HEK293 (cell line): ENCODE measurements around the gene AVP.

Experiments
- CTCF ChIA-PET: fragments of 350-600 bp; formaldehyde crosslinking; extraction: SDS; loops from one replicate; lab custom pipeline; 2021; ENCODE audit warnings: antibody characterized with exemption; lab: Yijun Ruan, JAX
- POLR2A ChIA-PET: fragments of 300-600 bp; formaldehyde crosslinking; extraction: SDS; loops from one replicate; lab custom pipeline; 2020; ENCODE audit warnings: antibody characterized with exemption, inconsistent platforms; lab: Yijun Ruan, JAX
- H3K27ac ChIP-seq: fragments of 200-500 bp; sonication (Bioruptor generic); 2 replicates; pipeline ENCODE4 v1.5.1; 2014; ENCODE audit warnings: low read depth, low read length, control low read depth, inconsistent platforms; ENCODE audit errors: extremely low read depth
- H3K36me3 ChIP-seq, 2 experiments: fragments of 200-500 bp in 1 of 2; sonication (Bioruptor generic) in 1 of 2; 1 replicate in 1 of 2; 2 replicates in 1 of 2; pipeline ENCODE4 v1.5.1; 2014 to 2017; ENCODE audit warnings: inconsistent platforms in 2 of 2, low read length in 2 of 2; ENCODE audit not compliant: control insufficient read depth in 2 of 2, insufficient read depth in 1 of 2
- H3K4me1 ChIP-seq: fragments of 200-500 bp; sonication (Bioruptor generic); 2 replicates; pipeline ENCODE4 v1.5.1; 2014; ENCODE audit warnings: mild to moderate bottlenecking, low read length, inconsistent platforms; ENCODE audit not compliant: control insufficient read depth, insufficient read depth
- H3K4me3 ChIP-seq: 2 replicates; pipeline ENCODE4 v1.5.1; 2011; ENCODE audit warnings: low read depth, mild to moderate bottlenecking, control low read depth, low read length, moderate library complexity
- H3K9me3 ChIP-seq: fragments of 200-500 bp; sonication (Bioruptor generic); 2 replicates; pipeline ENCODE4 v1.5.1; 2014; ENCODE audit warnings: low read depth, low read length, inconsistent platforms; ENCODE audit not compliant: control insufficient read depth, insufficient read depth
- PRDM1 ChIP-seq: fragments of 450-650 bp; formaldehyde crosslinking; IDR thresholded peaks from 2 replicates; pipeline ENCODE4; 2016; ENCODE audit warnings: missing biosample characterization, missing genetic modification characterization
- ZEB2 ChIP-seq: fragments of 450-650 bp; formaldehyde crosslinking; IDR thresholded peaks from 2 replicates; pipeline ENCODE4 v1.5.1; 2016; ENCODE audit warnings: missing biosample characterization, missing genetic modification characterization
- ZNF132 ChIP-seq: fragments of 450-650 bp; formaldehyde crosslinking; IDR thresholded peaks from 2 replicates; pipeline ENCODE4 v1.5.1; 2017; ENCODE audit warnings: missing biosample characterization, missing genetic modification characterization, borderline replicate concordance
- ZNF146 ChIP-seq: fragments of 450-650 bp; formaldehyde crosslinking; IDR thresholded peaks from 2 replicates; pipeline ENCODE4 v1.5.1; 2016; ENCODE audit warnings: missing biosample characterization, missing genetic modification characterization
- ZNF184 ChIP-seq: fragments of 450-650 bp; IDR thresholded peaks from 2 replicates; pipeline ENCODE4 v1.5.1; 2018; ENCODE audit warnings: missing biosample characterization, mild to moderate bottlenecking, missing genetic modification characterization
- ZNF366 ChIP-seq: fragments of 450-650 bp; formaldehyde crosslinking; conservative IDR thresholded peaks from 2 replicates; pipeline ENCODE4 v1.5.1; 2016; ENCODE audit warnings: missing biosample characterization, missing genetic modification characterization
- ZNF391 ChIP-seq: fragments of 450-650 bp; formaldehyde crosslinking; IDR thresholded peaks from 2 replicates; pipeline ENCODE4 v1.5.1; 2016; ENCODE audit warnings: low read depth, missing biosample characterization, missing genetic modification characterization, borderline replicate concordance
- ZNF548 ChIP-seq: fragments of 450-650 bp; formaldehyde crosslinking; IDR thresholded peaks from 2 replicates; pipeline ENCODE4 v1.5.1; 2016; ENCODE audit warnings: missing biosample characterization, missing genetic modification characterization
- ZNF555 ChIP-seq: fragments of 450-650 bp; formaldehyde crosslinking; conservative IDR thresholded peaks from 2 replicates; pipeline ENCODE4 v1.5.1; 2017; ENCODE audit warnings: missing biosample characterization, mild to moderate bottlenecking, missing genetic modification characterization, inconsistent platforms
- ZSCAN16 ChIP-seq: fragments of 450-650 bp; formaldehyde crosslinking; IDR thresholded peaks from 2 replicates; pipeline ENCODE4 v1.5.1; 2016; ENCODE audit warnings: missing biosample characterization, missing genetic modification characterization
- TF ChIP-seq, protein P1 (sequence below): fragments of 450-650 bp; formaldehyde crosslinking; IDR thresholded peaks from 2 replicates; pipeline ENCODE4 v1.5.1; 2016; ENCODE audit warnings: missing biosample characterization, missing genetic modification characterization
- TF ChIP-seq, protein P2 (sequence below): fragments of 450-650 bp; formaldehyde crosslinking; IDR thresholded peaks from 2 replicates; pipeline ENCODE4 v1.5.1; 2017; ENCODE audit warnings: missing biosample characterization, missing genetic modification characterization
- TF ChIP-seq, protein P3 (sequence below): fragments of 450-650 bp; formaldehyde crosslinking; IDR thresholded peaks from 2 replicates; pipeline ENCODE4 v1.5.1; 2016; ENCODE audit warnings: missing biosample characterization, missing genetic modification characterization, low read depth
- TF ChIP-seq, protein P4 (sequence below): fragments of 450-650 bp; formaldehyde crosslinking; IDR thresholded peaks from 2 replicates; pipeline ENCODE4 v1.5.0; 2017; ENCODE audit warnings: missing biosample characterization, missing genetic modification characterization, borderline replicate concordance
- TF ChIP-seq, protein P5 (sequence below): fragments of 450-650 bp; formaldehyde crosslinking; IDR thresholded peaks from 2 replicates; pipeline ENCODE4 v1.5.1; 2016; ENCODE audit warnings: missing biosample characterization, missing genetic modification characterization

The AVP gene

DNA sequence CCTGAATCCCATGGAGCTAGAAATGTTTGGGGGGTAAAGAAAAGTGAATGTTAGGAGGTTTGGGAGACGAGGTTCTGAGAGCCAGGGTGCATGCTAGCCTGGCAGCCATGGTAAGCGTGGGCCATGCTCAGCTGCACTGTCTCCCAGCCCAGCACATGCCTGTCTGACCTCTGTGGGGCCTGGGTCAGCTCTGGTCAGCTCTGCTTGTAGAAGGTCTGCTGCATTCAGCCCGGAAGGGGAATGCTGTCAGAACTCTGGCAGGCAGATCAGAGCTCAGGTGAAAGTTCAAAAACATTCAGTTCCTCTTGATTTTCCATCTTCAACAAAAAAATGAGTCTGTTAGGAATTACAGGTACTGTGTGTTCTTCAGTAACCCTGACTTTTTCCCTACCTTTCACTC lies 46.9 kb downstream of the AVP start:
- peaks cover 12% of the 10 kb centered on the region for H3K4me1 ChIP-seq
- ChIA-PET POLR2A (no interaction called here), CTCF (interaction anchor here (0.6 kb wide), 1 partner anchor 1742 kb away, joined by 3 read pairs; no protein-coding TSS in a partner anchor)
- no peak overlapping the region for H3K4me3 ChIP-seq
- H3K9me3 ChIP-seq: no peaks in the 10 kb centered on the region
- H3K36me3 ChIP-seq: peaks cover 31 to 74% of the 10 kb centered on the region in 2 experiments
- no peak overlapping the region for H3K27ac ChIP-seq
- no peak for TF ChIP-seq ZNF555
- TF ChIP-seq, protein P1, sequence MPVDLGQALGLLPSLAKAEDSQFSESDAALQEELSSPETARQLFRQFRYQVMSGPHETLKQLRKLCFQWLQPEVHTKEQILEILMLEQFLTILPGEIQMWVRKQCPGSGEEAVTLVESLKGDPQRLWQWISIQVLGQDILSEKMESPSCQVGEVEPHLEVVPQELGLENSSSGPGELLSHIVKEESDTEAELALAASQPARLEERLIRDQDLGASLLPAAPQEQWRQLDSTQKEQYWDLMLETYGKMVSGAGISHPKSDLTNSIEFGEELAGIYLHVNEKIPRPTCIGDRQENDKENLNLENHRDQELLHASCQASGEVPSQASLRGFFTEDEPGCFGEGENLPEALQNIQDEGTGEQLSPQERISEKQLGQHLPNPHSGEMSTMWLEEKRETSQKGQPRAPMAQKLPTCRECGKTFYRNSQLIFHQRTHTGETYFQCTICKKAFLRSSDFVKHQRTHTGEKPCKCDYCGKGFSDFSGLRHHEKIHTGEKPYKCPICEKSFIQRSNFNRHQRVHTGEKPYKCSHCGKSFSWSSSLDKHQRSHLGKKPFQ: no peak
- no peak for TF ChIP-seq ZNF366 (tag by site-specific recombination)
- TF ChIP-seq PRDM1: peak; percentile 20; the same call in 1 of the 2 replicates
- TF ChIP-seq, protein P2, sequence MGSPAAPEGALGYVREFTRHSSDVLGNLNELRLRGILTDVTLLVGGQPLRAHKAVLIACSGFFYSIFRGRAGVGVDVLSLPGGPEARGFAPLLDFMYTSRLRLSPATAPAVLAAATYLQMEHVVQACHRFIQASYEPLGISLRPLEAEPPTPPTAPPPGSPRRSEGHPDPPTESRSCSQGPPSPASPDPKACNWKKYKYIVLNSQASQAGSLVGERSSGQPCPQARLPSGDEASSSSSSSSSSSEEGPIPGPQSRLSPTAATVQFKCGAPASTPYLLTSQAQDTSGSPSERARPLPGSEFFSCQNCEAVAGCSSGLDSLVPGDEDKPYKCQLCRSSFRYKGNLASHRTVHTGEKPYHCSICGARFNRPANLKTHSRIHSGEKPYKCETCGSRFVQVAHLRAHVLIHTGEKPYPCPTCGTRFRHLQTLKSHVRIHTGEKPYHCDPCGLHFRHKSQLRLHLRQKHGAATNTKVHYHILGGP (tag by site-specific recombination): no peak
- TF ChIP-seq, all 188 proteins: peak for 1

DNA sequence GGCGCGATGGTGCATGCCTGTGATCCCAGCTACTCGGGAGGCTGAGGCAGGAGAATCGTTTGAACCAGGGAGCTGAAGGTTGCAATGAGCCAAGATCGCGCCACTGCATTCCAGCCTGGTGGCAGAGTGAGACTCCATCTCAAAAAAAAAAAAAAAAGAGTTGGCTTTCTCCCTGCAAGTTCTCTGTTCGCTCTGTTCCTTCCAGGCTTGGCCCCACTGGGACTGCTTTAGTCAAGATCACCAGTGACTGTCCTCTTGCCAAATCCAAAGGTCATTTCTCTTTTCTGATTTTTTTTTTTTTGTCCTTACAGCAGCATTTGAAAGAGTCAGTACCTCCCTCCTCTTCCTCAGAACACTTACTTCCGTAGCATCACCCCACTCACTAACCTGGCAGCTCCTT lies 51.9 kb downstream of the AVP start:
- Histone ChIP-seq H3K4me3 (no peak overlapping the region), H3K36me3 (peaks cover 45 to 83% of the 10 kb centered on the region in 2 experiments), H3K9me3 (no peaks in the 10 kb centered on the region), H3K4me1 (no peaks in the 10 kb centered on the region), H3K27ac (no peak overlapping the region)
- TF ChIP-seq ZNF391 (tag by site-specific recombination): no peak
- no peak for TF ChIP-seq ZNF184 (tag by site-specific recombination)
- no peak for TF ChIP-seq ZNF555
- TF ChIP-seq, protein P3, sequence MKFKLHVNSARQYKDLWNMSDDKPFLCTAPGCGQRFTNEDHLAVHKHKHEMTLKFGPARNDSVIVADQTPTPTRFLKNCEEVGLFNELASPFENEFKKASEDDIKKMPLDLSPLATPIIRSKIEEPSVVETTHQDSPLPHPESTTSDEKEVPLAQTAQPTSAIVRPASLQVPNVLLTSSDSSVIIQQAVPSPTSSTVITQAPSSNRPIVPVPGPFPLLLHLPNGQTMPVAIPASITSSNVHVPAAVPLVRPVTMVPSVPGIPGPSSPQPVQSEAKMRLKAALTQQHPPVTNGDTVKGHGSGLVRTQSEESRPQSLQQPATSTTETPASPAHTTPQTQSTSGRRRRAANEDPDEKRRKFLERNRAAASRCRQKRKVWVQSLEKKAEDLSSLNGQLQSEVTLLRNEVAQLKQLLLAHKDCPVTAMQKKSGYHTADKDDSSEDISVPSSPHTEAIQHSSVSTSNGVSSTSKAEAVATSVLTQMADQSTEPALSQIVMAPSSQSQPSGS (tag by site-specific recombination): no peak
- TF ChIP-seq ZEB2 (tag by site-specific recombination): no peak
- no peak for TF ChIP-seq ZNF146 (tag by site-specific recombination)
- TF ChIP-seq, protein P4, sequence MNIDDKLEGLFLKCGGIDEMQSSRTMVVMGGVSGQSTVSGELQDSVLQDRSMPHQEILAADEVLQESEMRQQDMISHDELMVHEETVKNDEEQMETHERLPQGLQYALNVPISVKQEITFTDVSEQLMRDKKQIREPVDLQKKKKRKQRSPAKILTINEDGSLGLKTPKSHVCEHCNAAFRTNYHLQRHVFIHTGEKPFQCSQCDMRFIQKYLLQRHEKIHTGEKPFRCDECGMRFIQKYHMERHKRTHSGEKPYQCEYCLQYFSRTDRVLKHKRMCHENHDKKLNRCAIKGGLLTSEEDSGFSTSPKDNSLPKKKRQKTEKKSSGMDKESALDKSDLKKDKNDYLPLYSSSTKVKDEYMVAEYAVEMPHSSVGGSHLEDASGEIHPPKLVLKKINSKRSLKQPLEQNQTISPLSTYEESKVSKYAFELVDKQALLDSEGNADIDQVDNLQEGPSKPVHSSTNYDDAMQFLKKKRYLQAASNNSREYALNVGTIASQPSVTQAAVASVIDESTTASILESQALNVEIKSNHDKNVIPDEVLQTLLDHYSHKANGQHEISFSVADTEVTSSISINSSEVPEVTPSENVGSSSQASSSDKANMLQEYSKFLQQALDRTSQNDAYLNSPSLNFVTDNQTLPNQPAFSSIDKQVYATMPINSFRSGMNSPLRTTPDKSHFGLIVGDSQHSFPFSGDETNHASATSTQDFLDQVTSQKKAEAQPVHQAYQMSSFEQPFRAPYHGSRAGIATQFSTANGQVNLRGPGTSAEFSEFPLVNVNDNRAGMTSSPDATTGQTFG (tag by site-specific recombination): no peak
- TF ChIP-seq ZNF132 (tag by site-specific recombination): no peak
- TF ChIP-seq, protein P5, sequence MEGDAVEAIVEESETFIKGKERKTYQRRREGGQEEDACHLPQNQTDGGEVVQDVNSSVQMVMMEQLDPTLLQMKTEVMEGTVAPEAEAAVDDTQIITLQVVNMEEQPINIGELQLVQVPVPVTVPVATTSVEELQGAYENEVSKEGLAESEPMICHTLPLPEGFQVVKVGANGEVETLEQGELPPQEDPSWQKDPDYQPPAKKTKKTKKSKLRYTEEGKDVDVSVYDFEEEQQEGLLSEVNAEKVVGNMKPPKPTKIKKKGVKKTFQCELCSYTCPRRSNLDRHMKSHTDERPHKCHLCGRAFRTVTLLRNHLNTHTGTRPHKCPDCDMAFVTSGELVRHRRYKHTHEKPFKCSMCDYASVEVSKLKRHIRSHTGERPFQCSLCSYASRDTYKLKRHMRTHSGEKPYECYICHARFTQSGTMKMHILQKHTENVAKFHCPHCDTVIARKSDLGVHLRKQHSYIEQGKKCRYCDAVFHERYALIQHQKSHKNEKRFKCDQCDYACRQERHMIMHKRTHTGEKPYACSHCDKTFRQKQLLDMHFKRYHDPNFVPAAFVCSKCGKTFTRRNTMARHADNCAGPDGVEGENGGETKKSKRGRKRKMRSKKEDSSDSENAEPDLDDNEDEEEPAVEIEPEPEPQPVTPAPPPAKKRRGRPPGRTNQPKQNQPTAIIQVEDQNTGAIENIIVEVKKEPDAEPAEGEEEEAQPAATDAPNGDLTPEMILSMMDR (tag by site-specific recombination): no peak
- no peak for TF ChIP-seq ZSCAN16
- TF ChIP-seq ZNF548: no peak
- ChIA-PET POLR2A (no interaction called here), CTCF (interaction anchor here (0.7 kb wide), 1 partner anchor 1269 kb away, joined by 3 read pairs; no protein-coding TSS in a partner anchor)
